Upper lobe of right lung (tissue), 1 donor: ENCODE results near the gene ZBTB37. TPM values are rescaled to one million over a fixed set of nuclear protein-coding genes. Genes with fewer than 3 reads are reported as not detected.
"Not testable (repeated sequence)": the region's sequence is repeated elsewhere in the genome, so short reads cannot be mapped to it uniquely, and the experiment has no call there.

ENCODE experiments used
- ATAC-seq: fragments of 200-7000 bp; cut with Tn5 transposase; one replicate; pipeline ENCODE4 v1.9.1; 2020; ENCODE audit warnings: mild to moderate bottlenecking, moderate library complexity
- DNase-seq: peaks from one replicate; pipeline ENCODE4 v3.0.0-alpha.2; 2020
- H3K27ac ChIP-seq: fragments of 200-600 bp; one replicate; pipeline ENCODE4 v1.8.0; 2022
- H3K27me3 ChIP-seq: fragments of 200-600 bp; one replicate; pipeline ENCODE4 v1.8.0; 2022; ENCODE audit warnings: mild to moderate bottlenecking
- H3K36me3 ChIP-seq: fragments of 200-600 bp; one replicate; pipeline ENCODE4 v1.8.0; 2022
- H3K4me1 ChIP-seq: fragments of 200-600 bp; one replicate; pipeline ENCODE4 v1.8.0; 2022
- H3K4me3 ChIP-seq: fragments of 200-600 bp; one replicate; pipeline ENCODE4 v1.8.0; 2022; ENCODE audit warnings: mild to moderate bottlenecking
- H3K9me3 ChIP-seq: fragments of 200-600 bp; one replicate; pipeline ENCODE4 v1.8.0; 2022
- intact Hi-C: fragments of 100-400 bp; cut with DNase I; formaldehyde crosslinking; loops from one replicate; pipeline ENCODE4 v1.11.0; 2022
- total RNA-seq: library from RNA; stranded (reverse); fragmentation: NEBNext Ultra II Directional; extraction: Animal tissue kit (Norgen Biotek cat#: 25700); gene quantifications from one replicate; pipeline ENCODE4 v1.2.1, GENCODE V29; 2021
- TF ChIP-seq, protein P1 (sequence below): fragments of 200-600 bp; IDR thresholded peaks from one replicate; pipeline ENCODE4 v1.8.0; 2022; ENCODE audit warnings: antibody characterized with exemption
- donor health status: DM: no; HTN: yes; CAD: no; lungs with severe emphysema.

The ZBTB37 gene
- total RNA-seq, 1 donor from 2014 or later, result 14.7 TPM

DNA sequence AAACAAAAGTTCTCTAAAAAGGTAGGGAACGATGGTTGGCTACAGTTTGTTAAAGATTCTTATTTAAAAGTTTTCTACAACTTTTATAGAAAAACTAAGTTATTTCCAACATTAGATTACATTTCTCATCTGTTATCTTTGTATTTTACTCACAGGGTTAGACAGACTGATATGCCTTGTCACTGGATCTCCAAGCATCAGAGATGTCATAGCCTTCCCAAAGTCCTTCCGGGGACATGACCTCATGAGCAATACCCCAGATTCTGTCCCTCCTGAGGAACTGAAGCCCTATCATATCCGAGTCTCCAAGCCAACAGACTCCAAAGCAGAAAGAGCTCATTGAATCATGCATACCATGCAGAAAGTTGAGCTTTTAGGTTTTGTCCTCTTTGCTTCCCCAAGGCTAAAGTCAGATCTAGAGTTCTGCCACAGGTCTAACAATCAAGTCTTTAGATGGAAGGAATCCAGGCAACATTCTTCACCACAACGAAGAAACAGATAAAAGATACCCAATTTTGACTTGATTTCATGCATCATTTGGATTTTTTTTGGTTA lies 10.7 kb upstream of the ZBTB37 start:
- Histone ChIP-seq H3K9me3 (no peaks in the 10 kb centered on the region), H3K4me1 (peaks cover 10% of the 10 kb centered on the region), H3K36me3 (peaks cover 59% of the 10 kb centered on the region)

DNA sequence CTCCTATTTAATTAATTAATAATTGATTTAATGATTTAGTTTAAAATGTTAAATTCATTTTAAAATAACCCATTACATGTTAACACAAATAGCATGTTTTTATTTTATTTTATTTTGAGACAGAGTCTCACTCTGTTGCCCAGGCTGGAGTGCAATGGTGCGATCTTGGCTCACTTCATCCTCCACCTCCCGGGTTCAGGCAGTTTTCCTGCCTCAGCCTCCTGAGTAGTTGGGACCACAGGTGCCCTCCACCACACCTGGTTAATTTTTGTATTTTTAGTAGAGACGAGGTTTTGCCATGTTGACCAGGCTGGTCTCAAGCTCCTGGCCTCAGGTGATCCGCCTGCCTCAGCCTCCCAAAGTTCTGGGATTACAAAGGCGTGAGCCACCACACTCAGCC lies 8.6 kb upstream of the ZBTB37 start:
- ATAC-seq, H3K9me3 ChIP-seq, H3K27ac ChIP-seq, H3K4me1 ChIP-seq, H3K4me3 ChIP-seq, DNase-seq, H3K27me3 ChIP-seq, intact Hi-C loops: not testable (repeated sequence)
- peaks cover 73% of the 10 kb centered on the region for H3K36me3 ChIP-seq

More for the DNA sequence above, 10.7 kb upstream of the ZBTB37 start:
- intact Hi-C loops, result no loop called here
- no peaks in the 10 kb centered on the region for H3K27me3 ChIP-seq
- TF ChIP-seq, protein P1, sequence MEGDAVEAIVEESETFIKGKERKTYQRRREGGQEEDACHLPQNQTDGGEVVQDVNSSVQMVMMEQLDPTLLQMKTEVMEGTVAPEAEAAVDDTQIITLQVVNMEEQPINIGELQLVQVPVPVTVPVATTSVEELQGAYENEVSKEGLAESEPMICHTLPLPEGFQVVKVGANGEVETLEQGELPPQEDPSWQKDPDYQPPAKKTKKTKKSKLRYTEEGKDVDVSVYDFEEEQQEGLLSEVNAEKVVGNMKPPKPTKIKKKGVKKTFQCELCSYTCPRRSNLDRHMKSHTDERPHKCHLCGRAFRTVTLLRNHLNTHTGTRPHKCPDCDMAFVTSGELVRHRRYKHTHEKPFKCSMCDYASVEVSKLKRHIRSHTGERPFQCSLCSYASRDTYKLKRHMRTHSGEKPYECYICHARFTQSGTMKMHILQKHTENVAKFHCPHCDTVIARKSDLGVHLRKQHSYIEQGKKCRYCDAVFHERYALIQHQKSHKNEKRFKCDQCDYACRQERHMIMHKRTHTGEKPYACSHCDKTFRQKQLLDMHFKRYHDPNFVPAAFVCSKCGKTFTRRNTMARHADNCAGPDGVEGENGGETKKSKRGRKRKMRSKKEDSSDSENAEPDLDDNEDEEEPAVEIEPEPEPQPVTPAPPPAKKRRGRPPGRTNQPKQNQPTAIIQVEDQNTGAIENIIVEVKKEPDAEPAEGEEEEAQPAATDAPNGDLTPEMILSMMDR, result no peak
- no peak overlapping the region for H3K4me3 ChIP-seq
- H3K27ac ChIP-seq, result no peak overlapping the region
- DNase-seq (no peak), ATAC-seq (no peak)

DNA sequence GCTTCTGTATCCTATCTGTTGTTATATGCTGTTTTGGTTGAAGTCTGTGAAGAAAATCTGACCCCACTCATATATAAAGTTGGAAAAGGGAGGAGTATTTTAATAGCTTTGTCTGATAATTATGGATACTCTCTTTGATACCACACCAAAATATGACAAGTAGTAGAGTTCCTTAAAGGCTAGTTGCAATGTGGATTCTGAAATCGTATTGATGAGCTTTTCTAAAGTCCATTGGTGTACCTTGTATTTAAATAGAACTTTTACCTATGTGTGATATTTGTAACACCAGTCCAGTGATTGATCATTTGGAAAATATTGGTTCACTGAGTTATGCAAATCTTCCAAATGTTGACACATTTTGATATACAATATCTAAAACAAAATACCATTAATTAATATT lies 8.1 kb upstream of the ZBTB37 start:
- no peak overlapping the region for H3K27ac ChIP-seq
- no peak overlapping the region for H3K4me3 ChIP-seq
- H3K9me3 ChIP-seq, result no peaks in the 10 kb centered on the region
- ATAC-seq (no peak), DNase-seq (no peak)
- intact Hi-C loops, result no loop called here
- TF ChIP-seq, protein P1, result no peak
- H3K27me3 ChIP-seq, result no peaks in the 10 kb centered on the region
- H3K36me3 ChIP-seq, result peaks cover 78% of the 10 kb centered on the region
- H3K4me1 ChIP-seq, result peaks cover 5% of the 10 kb centered on the region

DNA sequence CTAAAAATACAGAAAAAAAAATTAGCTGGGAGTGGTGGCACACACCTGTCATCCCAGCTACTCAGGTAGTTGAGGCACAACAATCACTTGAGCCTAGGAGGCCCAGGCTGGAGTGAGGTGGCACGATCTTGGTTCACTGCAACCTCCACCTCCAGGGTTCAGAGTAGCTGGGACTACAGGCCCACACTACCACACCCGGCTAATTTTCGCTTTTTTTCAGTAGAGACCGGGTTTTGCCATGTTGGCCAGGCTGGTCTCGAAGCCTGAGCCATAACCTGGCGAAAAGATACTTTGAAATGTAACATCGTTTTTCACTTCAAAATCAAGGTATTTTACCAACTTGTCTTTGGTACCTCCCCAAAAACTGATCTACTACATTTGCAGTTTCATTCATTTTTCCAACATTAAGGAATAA lies 6.4 kb upstream of the ZBTB37 start:
- intact Hi-C loops, result no loop called here
- TF ChIP-seq, protein P1, result no peak

DNA sequence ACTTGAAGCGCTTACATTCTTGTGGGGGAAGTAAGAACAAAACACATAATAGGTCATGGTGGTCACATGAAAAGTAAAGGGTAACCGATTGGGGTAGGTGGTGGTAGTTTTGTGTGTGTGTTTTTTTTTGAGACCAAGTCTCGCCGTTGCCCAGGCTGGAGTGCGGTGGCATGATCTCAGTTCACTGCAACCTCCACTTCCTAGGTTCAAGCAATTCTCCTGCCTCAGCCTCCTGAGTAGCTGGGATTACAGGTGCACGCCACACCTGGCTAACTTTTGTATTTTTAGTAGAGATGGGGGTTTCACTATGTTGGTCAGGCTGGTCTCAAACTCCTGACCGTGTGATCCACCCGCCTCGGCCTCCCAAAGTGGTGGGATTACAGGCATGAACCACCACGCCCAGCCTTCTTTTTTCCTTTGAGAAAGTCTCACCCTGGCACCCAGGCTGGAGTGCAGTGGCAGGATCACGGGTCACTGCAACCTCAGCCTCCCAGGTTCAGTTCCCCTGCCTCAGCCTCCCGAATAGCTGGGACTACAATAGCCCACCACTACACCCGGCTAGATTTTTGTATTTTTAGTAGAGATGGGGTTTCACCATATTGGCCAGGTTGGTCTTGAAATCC lies 5.9 kb upstream of the ZBTB37 start:
- DNase-seq, H3K27ac ChIP-seq, H3K27me3 ChIP-seq, H3K9me3 ChIP-seq, ATAC-seq, intact Hi-C loops, H3K4me3 ChIP-seq: not testable (repeated sequence)
- H3K4me1 ChIP-seq, result peaks cover 27% of the 10 kb centered on the region
- H3K36me3 ChIP-seq, result peaks cover 79% of the 10 kb centered on the region

More for the DNA sequence above, 6.4 kb upstream of the ZBTB37 start:
- H3K4me1 ChIP-seq, result peaks cover 22% of the 10 kb centered on the region
- H3K9me3 ChIP-seq, result no peaks in the 10 kb centered on the region
- no peak overlapping the region for H3K4me3 ChIP-seq
- peaks cover 83% of the 10 kb centered on the region for H3K36me3 ChIP-seq
- DNase-seq, result no peak
- no peak overlapping the region for H3K27ac ChIP-seq
- H3K27me3 ChIP-seq, result no peaks in the 10 kb centered on the region
- no peak for ATAC-seq

DNA sequence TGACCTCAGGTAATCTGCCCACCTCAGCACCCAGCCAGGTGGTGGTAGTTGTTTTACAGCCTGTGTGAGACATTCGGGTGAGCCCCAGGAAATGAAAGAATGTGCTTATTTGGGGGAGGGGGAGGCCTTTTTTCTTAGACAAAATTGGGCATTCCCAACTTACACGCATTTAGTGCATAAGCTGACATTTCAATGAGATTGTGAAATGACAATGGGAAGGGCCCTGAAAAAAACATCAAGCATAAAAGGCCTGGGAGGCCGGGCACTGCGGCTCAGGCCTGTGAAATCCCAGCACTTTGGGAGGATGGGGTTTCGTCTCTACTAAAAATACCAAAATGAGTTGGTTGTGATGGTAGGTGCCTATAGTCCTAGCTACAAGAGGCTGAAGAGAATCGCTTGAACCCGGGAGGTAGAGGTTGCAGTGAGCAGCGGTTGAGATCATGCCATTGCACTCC lies 5.4 kb upstream of the ZBTB37 start:
- intact Hi-C loops, result no loop called here
- no peaks in the 10 kb centered on the region for H3K9me3 ChIP-seq
- H3K4me1 ChIP-seq, result peaks cover 27% of the 10 kb centered on the region
- DNase-seq (no peak), ATAC-seq (no peak)
- no peak overlapping the region for H3K27ac ChIP-seq
- TF ChIP-seq, protein P1, result no peak
- H3K36me3 ChIP-seq, result peaks cover 73% of the 10 kb centered on the region
- no peaks in the 10 kb centered on the region for H3K27me3 ChIP-seq
- no peak overlapping the region for H3K4me3 ChIP-seq
